ENCODE data around the gene ANO9. TPM values are rescaled to one million over a fixed set of nuclear protein-coding genes. Genes with fewer than 3 reads are reported as not detected.

The ANO9 gene
- total and polyA plus RNA-seq, 2 donors from 2014 or later, result 11.3 to 21.8 TPM

DNA sequence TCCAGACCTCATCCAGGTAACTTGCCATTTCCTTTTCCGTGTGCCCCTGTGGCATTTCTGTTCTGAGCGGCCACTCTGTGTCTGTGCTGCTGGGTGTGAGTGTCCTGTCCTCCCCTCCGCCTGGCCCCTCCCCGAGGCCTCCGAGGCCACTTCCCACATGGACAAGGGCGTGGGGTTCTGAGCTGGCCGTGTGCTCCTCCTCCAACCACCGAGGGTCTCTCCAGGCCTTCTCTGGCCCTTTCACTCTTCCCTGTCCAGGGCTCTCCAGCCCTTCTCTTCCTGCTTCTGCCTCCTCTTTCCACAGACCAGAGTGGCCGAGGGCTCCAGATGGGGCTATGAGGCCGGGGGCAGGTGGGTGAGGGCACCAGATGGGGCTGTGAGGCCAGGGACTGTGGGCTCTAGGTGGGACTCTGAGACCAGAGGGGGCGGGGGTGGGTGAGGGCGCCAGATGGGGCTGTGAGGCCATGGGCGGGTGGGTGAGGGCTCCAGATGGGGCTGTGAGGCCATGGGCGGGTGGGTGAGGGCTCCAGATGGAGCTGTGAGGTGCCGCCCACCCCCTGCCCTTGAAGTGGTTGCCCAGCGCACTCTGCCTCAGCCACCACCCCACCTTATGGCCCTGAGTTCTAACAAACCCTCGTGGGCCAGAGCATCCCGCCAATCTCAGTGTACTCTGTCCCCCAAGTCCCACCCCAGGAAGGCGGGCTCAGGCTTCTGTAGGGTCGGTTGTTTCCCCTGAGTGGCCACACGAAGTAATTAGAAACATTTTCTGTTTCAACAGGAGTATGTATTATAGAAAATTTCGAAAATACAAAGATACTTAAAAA lies 32.4 kb upstream of the ANO9 start:
- Histone ChIP-seq H3K27me3 (ENCODE audit: control insufficient read depth, insufficient read depth, low read length) (no peaks in the 10 kb centered on the region), H3K9ac (ENCODE audit: low read length in 3 of 3) (no peak overlapping the region), H3K9me3 (ENCODE audit: control insufficient read depth in 2 of 3, insufficient read depth in 1 of 3, low read length in 3 of 3) (no peaks in the 10 kb centered on the region), H3K36me3 (ENCODE audit: control insufficient read depth in 2 of 3, insufficient read depth in 3 of 3, low read length in 3 of 3) (no peaks in the 10 kb centered on the region), H3K27ac (ENCODE audit: low read depth in 2 of 2, low read length in 2 of 2) (no peak overlapping the region), H3K4me3 (ENCODE audit: low read length in 3 of 3) (no peak overlapping the region), H3K4me1 (ENCODE audit: control insufficient read depth in 2 of 3, insufficient read depth in 2 of 3, low read depth in 1 of 3, low read length in 3 of 3) (peaks cover 0 to 8% (median 6%) of the 10 kb centered on the region in 3 donors)
- intact Hi-C loops (cut with DNase I), result no loop called here
- no peak for TF ChIP-seq CTCF (IDR thresholded peaks at IDR 0.05; ENCODE audit: borderline replicate concordance, extremely low read depth, insufficient read depth)
- FAIRE-seq (no peak), DNase-seq (no peak)

DNA sequence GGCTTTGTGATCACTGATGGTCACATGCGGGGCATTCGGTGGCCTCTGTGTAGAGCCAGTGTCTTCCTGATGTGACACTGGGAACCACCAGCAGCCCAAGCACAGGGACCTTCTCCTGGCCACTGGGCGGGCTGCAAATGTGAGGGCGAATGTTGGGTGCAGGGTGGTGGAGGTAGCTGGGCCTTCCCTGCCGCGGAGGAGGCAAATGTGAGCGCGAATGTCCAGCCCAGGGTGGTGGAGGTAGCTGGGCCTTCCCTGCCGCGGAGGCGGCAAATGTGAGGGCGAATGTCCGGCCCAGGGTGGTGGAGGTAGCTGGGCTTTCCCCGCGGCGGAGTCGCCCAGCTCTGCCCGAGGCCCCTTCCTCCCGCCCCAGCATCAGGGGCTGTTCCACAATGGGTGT lies 31.6 kb upstream of the ANO9 start:
- Histone ChIP-seq H3K4me1 (ENCODE audit: control insufficient read depth in 2 of 3, insufficient read depth in 2 of 3, low read depth in 1 of 3, low read length in 3 of 3) (peaks cover 0 to 8% (median 6%) of the 10 kb centered on the region in 3 donors), H3K36me3 (ENCODE audit: control insufficient read depth in 2 of 3, insufficient read depth in 3 of 3, low read length in 3 of 3) (no peaks in the 10 kb centered on the region), H3K9me3 (ENCODE audit: control insufficient read depth in 2 of 3, insufficient read depth in 1 of 3, low read length in 3 of 3) (no peaks in the 10 kb centered on the region), H3K27ac (ENCODE audit: low read depth in 2 of 2, low read length in 2 of 2) (no peak overlapping the region), H3K27me3 (ENCODE audit: control insufficient read depth, insufficient read depth, low read length) (no peaks in the 10 kb centered on the region), H3K9ac (ENCODE audit: low read length in 3 of 3) (no peak overlapping the region), H3K4me3 (ENCODE audit: low read length in 3 of 3) (no peak overlapping the region)
- DNase-seq (no peak), FAIRE-seq (no peak)
- TF ChIP-seq CTCF (IDR thresholded peaks at IDR 0.05; ENCODE audit: borderline replicate concordance, extremely low read depth, insufficient read depth), result no peak
- intact Hi-C loops (cut with DNase I), result no loop called here

DNA sequence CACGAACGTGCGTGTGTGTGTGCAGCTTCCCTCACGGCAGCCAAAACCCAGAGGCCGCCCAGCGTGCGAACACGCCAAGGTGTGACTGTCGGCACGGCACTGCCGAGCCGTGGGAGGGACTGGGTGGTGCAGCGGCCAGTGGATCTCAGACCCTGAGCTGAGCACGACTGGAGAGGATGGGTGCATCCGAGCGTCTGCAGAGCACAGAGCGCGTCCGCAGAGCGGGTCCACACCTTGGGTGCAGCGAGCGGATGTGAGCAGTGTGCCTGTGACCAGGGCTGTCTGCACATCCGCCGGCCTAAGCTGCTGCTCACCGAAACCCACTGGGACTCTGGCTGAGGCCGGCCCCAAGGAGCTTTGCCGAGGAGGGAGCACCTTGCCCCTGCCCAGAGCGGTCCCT lies 31.0 kb upstream of the ANO9 start:
- Histone ChIP-seq H3K9me3 (ENCODE audit: control insufficient read depth in 2 of 3, insufficient read depth in 1 of 3, low read length in 3 of 3) (no peaks in the 10 kb centered on the region), H3K4me3 (ENCODE audit: low read length in 3 of 3) (no peak overlapping the region), H3K27ac (ENCODE audit: low read depth in 2 of 2, low read length in 2 of 2) (no peak overlapping the region), H3K4me1 (ENCODE audit: control insufficient read depth in 2 of 3, insufficient read depth in 2 of 3, low read depth in 1 of 3, low read length in 3 of 3) (peaks cover 0 to 11% (median 6%) of the 10 kb centered on the region in 3 donors), H3K9ac (ENCODE audit: low read length in 3 of 3) (no peak overlapping the region), H3K27me3 (ENCODE audit: control insufficient read depth, insufficient read depth, low read length) (no peaks in the 10 kb centered on the region), H3K36me3 (ENCODE audit: control insufficient read depth in 2 of 3, insufficient read depth in 3 of 3, low read length in 3 of 3) (no peaks in the 10 kb centered on the region)
- intact Hi-C loops (cut with DNase I), result no loop called here
- DNase-seq (peak in 1 of 5 donors; percentile 22), FAIRE-seq (no peak)
- TF ChIP-seq CTCF (IDR thresholded peaks at IDR 0.05; ENCODE audit: borderline replicate concordance, extremely low read depth, insufficient read depth), result no peak
